Measurements from ENCODE around the gene AMT.
"Not testable (repeated sequence)": the region's sequence is repeated elsewhere in the genome, so short reads cannot be mapped to it uniquely, and the experiment has no call there.

Gene AMT

DNA sequence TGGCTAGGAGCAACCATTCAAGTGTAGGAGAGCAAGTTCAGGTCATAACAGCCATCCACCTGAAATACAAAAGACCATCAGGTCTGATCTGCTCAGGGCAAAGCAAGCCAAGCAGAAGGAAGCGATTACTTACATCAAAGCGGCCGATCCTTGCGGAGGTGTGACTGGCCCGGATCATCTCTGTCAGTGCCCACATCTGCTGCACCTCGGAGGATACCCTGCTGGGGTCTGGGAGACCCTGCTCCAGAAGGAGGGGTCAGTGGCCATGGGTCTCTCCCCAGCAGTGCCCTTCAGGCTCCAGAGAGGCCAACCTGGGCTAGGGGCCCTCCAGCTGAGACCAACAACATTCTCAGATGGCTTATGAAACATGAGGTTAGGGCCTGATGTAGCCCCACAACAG lies 2.5 kb upstream of the AMT start:
- no peak for DNase-seq (ENCODE audit: low read depth)

DNA sequence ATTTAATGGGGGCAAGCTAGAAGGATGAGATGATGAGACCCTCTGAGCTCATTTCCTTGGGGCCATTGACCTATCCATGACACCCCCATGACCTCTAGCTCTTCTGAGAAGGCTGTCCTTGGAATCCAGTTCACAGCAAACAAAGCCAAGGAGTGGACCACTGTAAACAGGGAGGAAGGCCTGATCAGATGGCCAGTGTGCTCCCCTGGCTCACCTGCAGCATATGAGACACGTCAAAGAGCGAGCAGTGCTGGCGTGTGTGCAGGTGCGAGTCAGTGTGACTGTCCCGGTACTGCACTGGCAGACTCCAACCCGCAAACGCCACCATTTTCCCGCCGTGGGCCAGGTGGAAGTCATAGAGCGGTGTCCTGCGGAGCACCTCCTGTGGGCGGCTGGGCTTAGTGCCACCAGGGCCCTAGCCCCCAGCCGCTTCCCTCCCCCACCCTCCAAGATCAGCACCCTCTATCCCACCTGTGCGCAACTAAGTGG lies 339 bp downstream of the AMT start:
- no peak for DNase-seq (ENCODE audit: low read depth)

DNA sequence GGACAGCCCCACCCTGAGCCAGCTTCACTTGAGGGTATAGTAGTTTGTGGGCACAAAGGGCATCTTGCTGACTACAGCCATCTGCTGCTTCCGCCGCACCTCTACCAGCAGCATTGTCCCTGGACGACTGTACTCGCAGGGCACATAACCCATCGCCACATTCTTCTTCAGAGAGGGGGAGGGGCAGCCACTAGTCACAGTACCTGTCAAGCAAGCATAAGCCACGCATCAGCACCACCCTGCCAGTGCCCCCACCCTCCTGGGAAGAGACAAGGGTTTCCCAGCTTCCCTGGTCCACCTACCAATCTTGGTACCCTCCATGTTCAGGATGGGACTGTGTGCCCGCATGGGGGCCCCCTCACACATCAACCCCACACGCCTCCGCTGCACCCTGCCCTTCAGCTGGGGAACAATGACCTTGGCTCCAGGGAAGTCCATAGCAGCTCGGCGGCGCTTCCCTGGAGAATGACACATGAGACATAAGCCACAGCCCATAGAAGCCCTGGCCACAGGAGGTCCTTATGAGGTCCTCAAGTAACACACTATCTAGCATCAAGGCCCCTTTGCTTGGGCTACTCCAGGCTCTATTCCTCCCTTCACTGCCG lies 4.7 kb downstream of the AMT start:
- no peak for DNase-seq (ENCODE audit: low read depth)

DNA sequence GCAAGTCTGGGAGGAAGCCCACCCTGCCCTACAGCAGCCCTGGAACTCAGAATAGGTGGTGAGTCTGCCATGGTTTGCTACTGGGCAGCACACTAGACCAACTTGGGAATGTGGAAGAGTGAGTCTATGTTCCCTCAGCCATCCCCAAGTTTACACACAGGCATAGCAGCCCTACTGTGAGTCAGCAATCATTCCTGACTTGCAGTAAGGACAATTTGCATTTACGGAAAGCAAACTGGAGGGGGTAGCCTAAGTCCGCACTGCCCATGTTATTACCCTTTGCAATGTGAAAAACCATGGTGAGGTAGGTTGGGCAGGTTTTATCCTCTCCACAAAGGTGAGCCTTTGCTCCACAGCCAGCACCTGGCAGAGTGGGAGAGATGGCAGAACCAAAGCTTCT lies 5.4 kb downstream of the AMT start:
- no peak for DNase-seq (ENCODE audit: low read depth)

DNA sequence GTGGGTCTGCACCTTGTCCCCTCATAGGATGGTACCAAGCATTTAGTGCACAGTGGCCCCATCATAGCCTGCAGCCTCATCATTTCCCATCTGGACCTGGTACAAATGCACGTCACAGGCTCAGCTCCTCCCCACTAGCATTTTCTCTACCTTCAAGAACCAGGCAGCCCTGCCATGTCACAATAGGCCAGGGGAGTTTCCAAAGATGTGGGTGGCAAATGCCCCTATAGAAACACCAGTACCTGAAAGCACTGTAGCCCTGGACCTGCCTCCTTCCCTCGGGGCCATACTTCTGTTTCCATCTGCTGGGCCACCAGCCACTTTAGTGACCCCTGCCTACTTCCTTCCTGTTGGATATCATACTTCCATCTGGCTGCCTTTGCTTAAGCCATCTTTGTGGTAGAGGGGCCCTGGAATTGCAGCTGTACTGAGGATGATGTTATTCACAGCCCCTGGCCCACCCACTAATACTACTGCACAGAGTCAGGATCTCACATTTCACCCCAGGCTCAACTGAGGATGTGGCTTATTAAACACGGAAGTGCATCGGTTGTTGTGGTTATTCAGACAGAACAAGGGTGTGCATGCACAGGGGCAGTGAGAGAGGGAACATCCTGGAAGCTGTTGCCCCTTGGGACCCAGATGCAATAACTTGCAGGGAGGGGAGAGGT lies 6.2 kb downstream of the AMT start:
- peak; percentile 47 for DNase-seq (ENCODE audit: low read depth)

DNA sequence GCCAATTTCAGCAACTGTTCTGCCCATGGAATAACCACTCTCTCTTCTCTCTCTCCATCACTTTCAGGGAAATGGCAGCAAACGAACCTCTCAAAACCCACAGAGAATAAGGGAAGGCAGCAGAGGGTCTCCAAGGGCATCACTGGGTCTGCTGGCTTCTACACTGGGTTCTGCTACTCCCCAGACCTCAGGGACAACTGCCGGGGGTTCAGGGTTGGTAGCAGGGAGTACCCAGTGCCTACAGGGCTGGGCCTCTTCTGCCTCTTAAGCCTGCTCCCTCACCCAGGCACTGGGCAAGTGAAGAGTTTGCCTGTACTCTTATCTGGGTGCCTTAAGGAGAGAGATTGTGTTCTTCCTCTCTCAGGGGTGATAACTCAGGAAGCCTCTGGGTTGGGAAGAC lies 7.5 kb downstream of the AMT start:
- no peak for DNase-seq (ENCODE audit: low read depth)

DNA sequence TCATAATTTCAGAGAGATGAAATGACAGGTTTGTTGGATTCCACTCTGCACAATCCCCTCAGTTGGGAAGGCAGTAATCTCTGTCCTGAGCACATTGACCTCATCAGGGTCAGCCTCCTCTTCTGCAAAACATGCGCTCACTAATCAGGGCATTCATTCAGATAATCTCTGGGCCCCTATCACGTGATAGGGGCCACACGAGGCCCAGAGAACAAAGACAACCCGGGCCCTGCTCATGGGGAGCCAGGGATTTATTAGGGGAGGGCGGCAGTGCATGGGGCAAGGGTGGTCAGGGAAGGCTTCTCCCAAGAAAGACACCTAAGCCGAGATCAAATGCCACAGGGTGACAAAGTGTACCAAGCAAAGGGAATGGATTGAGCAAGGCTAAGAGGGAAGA lies 8.9 kb downstream of the AMT start:
- no peak for DNase-seq (ENCODE audit: low read depth)

DNA sequence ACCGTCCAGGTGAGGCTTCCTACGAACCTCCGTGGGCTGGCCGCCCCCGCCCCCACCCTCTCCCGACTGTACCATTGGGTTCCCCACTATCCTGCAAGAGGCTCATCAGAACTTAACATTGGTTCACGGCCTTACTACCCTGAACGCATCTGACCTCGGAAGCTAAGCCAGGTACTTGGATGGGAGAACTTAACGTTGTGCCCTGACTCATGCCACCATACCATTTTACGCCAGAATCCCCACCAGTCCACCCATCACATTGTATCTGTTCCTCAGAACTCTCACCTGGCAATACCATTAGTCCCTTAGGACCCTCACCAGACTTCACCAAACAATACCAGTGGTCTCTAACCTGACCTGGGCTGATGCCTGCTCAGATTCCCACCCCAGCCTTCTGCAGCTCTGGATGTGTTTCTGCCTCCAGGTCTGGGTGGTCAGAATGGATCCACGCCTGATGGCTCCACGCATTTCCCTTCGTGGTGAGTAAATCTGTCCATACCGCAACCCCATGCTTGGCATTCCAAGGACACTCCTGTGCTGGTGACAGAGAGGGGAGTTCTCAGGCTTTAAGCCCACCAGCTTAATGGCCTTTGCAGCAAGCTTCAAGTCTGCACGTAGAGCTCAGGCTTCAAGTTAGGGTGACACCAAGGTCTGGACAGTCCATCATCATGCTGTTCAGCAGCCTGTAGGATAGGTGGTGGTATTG lies 9.5 kb downstream of the AMT start:
- no peak for DNase-seq (ENCODE audit: low read depth)

DNA sequence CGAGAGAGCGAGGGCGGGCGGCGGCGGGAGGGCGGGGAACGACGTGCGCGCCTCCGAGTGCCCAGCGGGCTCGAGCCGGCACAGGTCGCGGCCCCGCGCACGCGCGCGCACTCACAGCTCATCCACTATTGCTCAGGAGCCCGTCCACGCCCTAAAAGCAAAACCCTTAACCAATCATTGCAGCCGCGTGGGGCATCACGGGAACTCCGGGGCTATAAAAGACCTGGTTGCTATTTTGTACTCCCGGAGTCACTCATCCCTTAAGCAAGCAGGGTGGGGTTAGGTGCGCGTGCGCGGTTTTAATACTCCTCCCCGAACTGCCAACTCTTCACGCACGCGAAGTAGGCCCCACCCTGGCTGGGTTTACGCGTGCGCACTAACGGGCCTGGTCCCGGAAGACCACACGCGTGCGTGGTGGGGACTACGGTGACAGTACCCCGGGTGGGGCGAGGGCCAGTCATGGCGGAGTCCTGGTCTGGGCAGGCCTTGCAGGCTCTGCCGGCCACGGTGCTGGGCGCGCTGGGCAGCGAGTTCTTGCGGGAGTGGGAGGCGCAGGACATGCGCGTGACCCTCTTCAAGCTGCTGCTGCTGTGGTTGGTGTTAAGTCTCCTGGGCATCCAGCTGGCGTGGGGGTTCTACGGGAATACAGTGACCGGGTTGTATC lies 10.2 kb downstream of the AMT start, which contains the start of the genes RHOA and TCTA:
TSS of gene RHOA (minus strand) at position 9 of the 664 bp plus-strand sequence. CDS start 36,387 bp downstream, outside the sequence.
TSS of gene TCTA (plus strand) at position 456 of the 664 bp plus-strand sequence. CDS start at position 460, 4 bp downstream.
- DNase-seq (ENCODE audit: low read depth): peak; percentile 97

DNA sequence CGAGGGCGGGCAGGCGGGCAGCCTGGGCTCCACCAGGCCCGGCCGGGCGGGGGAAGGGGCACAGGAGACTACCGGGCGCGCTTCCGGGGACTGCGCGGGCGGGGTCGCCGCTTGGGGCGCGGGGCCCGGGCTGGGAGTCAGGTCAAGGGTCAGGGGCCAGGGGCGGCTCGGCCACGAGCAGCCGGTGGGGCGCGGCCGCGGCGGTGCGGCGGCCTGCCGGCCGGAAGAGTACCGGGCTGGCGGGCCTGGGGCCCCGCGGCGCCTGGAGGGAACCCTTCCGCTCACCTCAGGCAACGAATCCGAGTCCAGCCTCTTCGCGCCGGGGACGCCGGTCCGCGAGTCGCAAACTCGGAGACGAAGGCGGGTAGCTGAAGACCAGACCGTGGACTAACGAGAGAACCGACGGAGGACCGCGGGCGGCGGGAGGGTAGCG lies 10.7 kb downstream of the AMT start:
- peak; percentile 52 for DNase-seq (ENCODE audit: low read depth)

DNA sequence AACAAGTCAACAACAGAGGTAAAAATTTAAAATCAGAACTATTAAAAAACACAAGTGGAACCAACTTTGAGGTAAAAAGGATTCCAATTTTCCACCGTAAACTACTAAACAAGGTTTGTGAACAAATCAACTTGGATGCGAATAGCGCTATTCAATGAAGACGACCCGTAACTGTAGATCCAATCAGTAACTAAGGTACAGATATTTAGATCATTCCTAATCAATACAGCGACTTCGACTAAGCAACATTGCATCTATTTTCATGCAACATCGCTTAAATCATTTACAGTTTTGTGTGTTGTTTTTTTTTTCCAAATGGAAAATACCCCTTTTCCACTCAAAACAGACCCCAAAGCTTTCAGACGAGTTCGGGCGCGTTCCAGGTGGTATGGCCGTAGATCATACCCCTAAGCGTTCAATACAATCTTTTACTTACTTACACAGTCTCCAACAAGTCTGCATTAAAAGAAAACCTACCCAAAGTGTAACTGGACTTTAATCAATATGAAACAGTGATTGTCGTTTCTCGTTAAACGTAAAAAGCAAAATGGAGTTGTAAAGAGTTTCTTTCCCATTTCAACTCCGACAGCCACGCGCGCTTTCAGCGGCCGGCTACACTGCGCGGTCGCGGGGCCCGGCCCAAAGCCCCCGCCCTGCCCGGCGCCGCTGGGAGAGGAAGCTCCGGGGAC lies 11.3 kb downstream of the AMT start:
- no peak for DNase-seq (ENCODE audit: low read depth)

DNA sequence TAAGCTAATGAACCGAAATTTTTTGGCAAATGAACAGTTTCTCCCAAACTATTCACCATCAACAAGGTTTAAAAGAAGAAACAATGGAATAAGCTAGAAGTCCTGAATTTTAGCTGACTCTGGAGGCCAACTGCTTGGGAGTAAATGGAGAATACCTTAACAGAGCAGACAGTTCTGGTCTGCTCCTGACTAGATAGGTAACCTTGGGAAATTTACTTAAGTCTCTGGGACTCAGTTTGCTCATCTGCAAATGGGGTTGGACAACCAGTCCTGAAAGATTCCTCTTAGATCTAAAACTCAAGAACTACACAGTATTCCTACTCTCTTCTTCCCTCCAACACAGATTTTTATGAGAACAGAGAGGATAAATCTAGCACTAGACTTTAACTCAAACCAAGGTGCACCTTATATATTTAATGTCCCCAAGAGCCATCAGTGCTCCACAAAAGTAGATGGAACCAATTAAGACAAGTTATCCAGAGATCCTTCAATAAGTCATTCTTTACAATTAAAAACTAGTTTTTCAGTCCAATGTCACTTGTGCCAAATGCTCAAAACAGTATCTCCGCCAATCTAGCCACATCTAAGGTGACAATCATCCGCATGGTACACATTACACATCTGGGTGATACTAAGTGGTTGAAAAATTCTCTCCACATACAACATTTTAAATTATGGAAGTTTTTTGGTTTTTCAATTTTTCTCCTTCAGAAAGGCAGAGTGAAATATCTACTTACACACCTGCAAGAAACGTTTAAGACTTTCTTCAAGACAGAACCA lies 12.0 kb downstream of the AMT start:
- no peak for DNase-seq (ENCODE audit: low read depth)

DNA sequence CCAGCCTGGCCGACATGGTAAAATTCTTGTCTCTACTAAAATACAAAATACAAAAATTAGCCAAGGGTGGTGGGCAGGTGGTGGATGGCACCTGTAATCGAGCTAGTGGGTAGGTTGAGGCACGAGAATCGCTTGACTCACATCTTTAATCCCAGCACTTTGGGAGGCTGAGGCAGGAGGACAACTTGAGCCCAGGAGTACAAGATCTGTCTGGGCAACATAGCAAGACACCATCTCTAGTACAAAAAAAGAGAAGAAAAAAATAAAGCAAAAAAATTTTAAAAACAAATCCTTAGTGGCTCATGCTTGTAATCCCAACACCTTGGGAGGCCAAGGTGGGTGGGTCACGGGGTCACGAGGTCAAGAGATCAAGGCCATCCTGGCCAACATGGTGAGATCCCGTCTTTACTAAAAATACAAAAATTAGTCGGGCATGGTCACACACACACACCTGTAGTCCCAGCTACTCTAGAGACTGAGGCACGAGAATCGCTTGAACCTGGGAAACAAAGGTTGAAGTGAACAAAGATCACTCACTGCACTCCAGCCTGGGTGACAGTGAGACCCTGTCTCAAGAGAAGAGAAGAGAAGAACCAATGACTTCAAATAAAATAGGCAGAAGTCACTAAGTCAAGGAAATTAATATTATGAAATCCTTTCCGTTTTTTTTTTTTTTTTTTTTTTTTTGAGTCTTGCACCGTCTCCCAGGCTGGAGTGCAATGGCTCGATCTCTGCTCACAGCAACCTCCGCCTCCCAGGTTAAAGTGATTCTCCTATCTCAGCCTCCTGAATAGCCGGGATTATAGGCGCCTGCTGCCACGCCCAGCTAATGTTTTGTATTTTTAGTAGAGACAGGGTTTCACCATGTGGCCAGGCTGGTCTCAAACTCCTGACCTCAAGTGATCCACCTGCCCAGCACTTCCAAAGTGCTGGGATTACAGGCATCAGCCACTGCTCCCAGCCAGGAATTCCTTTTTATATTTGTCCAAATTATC lies 15.4 kb downstream of the AMT start:
- no peak for DNase-seq (ENCODE audit: low read depth)

DNA sequence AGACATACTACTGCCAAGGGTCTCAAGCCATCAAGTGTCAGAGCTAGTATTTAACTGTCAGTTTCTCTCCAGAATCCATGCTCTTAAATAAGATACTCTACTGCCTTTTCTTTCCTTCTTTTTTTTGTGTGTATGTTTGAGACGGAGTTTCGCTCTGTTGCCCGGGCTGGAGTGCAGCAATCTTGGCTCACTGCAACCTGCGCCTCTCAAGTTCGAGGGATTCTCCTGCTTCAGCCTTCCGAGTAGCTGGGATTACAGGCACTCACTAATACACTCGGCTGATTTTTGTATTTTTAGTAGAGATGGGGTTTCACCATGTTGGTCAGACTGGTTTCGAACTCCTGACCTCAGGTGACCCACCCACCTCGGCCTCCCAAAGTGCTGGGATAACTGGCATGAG lies 16.7 kb downstream of the AMT start:
- DNase-seq (ENCODE audit: low read depth): not testable (repeated sequence)

DNA sequence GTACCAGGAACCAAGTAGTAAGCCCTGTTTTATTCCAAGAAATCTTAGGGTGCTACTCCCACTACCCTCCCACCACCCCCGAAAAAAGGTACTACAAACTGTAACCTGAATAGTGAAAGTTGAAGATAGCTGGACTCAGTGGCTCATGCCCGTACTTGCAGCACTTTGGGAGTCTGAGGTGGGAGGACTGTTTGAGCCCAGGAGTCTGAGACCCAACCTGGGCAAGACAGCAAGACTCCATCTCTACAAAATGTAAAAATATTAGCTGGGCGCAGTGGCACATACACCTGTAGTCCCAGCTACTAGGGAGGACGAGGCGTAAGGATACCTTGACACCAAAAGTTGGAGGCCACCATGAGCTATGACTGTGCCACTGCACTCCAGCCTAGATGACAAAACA lies 18.4 kb downstream of the AMT start:
- DNase-seq (ENCODE audit: low read depth): no peak

DNA sequence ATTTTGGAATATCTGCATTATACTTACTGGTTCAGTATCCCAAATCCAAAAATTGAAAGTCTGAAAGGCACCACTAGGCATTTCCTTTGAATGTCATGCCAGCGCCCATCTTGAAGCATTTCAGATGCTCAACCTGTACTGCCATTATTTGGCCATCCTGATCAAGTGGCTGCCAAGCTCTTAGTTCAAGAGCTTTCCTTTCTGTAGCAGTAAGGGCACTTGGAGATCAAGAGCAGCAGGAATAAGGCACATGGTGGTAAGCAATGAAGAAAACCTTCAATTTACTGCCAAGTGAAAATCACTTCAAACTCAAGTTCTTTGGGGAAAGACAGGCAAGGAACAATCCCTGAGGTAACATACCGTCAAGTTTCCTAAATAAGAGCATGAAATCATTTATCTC lies 20.5 kb downstream of the AMT start:
- DNase-seq (ENCODE audit: low read depth): no peak

DNA sequence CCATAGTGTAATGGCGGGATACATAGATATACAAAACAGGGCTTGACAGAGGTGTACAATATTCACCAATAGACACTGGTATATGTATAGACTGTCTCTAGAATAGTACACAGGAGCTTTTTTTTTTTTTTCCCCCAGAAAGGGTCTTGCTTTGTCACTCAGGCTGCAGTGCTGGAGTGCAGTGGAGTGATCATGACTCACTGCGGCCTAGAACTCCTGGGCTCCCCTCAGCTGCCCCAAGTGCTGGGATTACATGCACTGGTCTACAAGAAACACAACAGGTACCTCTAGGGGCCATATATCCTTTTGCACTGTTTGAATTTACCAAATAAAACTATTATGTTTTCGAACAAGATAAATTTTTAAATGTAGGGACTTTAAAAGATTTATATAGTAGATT lies 22.8 kb downstream of the AMT start:
- no peak for DNase-seq (ENCODE audit: low read depth)

DNA sequence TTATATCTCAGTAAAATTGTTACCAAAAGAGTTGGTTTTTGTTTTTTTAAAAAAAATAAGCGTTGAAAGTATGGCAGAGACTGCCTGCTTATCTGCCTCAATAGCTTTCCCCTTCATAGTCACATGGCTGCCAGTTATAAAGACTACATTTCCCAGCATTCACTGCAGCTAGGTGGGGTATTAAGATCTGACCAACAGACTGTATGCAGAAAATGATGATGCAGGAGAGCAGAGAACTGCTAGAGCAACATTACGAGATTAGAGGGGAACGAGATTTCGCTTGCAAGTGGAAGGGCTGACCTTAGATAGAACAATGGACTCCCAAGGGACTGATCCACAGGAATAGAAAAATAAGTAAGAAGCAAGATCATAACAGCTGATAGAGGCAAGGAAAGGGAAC lies 24.8 kb downstream of the AMT start:
- no peak for DNase-seq (ENCODE audit: low read depth)

DNA sequence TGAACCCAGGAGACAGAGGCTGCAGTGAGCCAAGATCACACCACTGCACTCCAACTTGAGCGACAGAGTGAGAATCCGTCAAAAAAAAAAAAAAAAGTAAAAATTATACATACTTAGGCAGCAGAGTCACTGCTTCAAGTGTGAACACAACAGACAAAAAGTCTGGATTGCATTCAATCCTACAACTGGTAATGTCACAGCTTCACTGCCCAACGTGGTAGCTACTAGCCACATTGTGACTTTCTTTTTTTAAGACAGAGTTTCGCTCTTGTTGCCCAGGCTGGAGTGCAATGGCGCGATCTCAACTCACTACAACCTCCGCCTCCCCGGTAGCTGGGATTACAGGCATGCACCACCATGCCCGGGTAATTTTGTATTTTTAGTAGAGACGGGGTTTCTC lies 31.0 kb downstream of the AMT start:
- DNase-seq (ENCODE audit: low read depth): not testable (repeated sequence)

DNA sequence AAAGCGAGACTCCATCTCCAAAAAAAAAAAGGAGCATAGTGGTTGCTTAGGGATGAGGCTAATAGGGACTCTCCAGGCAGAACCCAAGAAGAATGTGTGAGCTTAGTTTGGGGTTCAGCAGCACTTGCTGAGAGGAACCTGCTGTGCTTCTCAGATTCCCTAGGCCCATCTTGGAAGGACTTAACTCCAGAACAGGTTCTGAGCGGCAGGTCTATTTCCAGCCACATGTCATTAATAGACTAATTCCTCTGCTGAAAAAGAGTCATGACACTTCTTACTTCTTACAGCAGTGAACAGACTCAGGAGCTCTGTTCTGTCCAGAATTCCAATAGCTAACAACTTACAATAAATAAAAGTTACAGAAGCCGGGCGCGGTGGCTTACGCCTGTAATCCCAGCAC lies 33.0 kb downstream of the AMT start:
- no peak for DNase-seq (ENCODE audit: low read depth)

Data from activated T-cell treated with anti-CD3 and anti-CD28 coated beads for 48 hours (primary cell).